CD14-positive monocyte (primary cell): ENCODE data around the gene SESN3. TPM values are rescaled to one million over a fixed set of nuclear protein-coding genes. Genes with fewer than 3 reads are reported as not detected.

Source experiments
- DNase-seq, 3 donors: peaks; one replicate each; pipeline ENCODE4 v3.0.0-alpha.2; 2011 to 2022
- H2AFZ ChIP-seq: 2 replicates; pipeline ENCODE4 v1.6.0; 2012; ENCODE audit warnings: mild to moderate bottlenecking, low read depth, low read length, inconsistent platforms; ENCODE audit not compliant: insufficient read depth, poor library complexity, severe bottlenecking
- H3K27ac ChIP-seq, 2 donors: 1 replicate in 1 of 2; 2 replicates in 1 of 2; pipeline ENCODE4 v1.5.1; 2012 to 2013; ENCODE audit warnings: low read length in 2 of 2, control low read depth in 1 of 2, inconsistent platforms in 1 of 2, low read depth in 1 of 2, mild to moderate bottlenecking in 1 of 2
- H3K27me3 ChIP-seq, 2 donors: one replicate each; pipeline versions ENCODE4 v1.6.0 to v1.6.1; 2011 to 2013; ENCODE audit warnings: low read length in 2 of 2; ENCODE audit not compliant: control insufficient read depth in 2 of 2, insufficient read depth in 2 of 2
- H3K36me3 ChIP-seq, 2 donors: replicated peaks in 1 of 2; 1 replicate in 1 of 2; 2 replicates in 1 of 2; pipeline versions ENCODE4 v1.5.1 to v1.6.1; 2012 to 2013; ENCODE audit warnings: low read length in 2 of 2, control low read depth in 1 of 2, inconsistent platforms in 1 of 2, mild to moderate bottlenecking in 1 of 2; ENCODE audit not compliant: insufficient read depth in 2 of 2, control insufficient read depth in 1 of 2
- H3K4me1 ChIP-seq, 2 donors: 1 replicate in 1 of 2; 2 replicates in 1 of 2; pipeline versions ENCODE4 v1.5.1 to v1.6.1; 2012 to 2013; ENCODE audit warnings: low read length in 2 of 2, control low read depth in 1 of 2, inconsistent platforms in 1 of 2, mild to moderate bottlenecking in 1 of 2, moderate library complexity in 1 of 2; ENCODE audit not compliant: insufficient read depth in 2 of 2, control insufficient read depth in 1 of 2
- H3K4me2 ChIP-seq: replicated peaks from 2 replicates; pipeline ENCODE3; 2012; ENCODE audit warnings: low read length, moderate library complexity, mild to moderate bottlenecking; ENCODE audit not compliant: poor library complexity, severe bottlenecking; ENCODE audit errors: extremely low read depth
- H3K4me3 ChIP-seq, 3 experiments: fragments of 200-600 bp in 1 of 3; sonication (generic) in 1 of 3; replicated peaks in 1 of 3; 1 replicate in 2 of 3; 2 replicates in 1 of 3; pipeline ENCODE4 v1.5.1; 2011 to 2013; ENCODE audit warnings: low read length in 3 of 3, mild to moderate bottlenecking in 3 of 3, control low read depth in 2 of 3, low read depth in 2 of 3, inconsistent platforms in 1 of 3, moderate library complexity in 1 of 3
- H3K79me2 ChIP-seq: 2 replicates; pipeline ENCODE4 v1.6.0; 2012; ENCODE audit warnings: mild to moderate bottlenecking, control low read depth, inconsistent platforms, low read length, moderate library complexity; ENCODE audit not compliant: insufficient read depth
- H3K9ac ChIP-seq: 2 replicates; pipeline ENCODE4 v1.6.0; 2017; ENCODE audit warnings: low read length, mild to moderate bottlenecking; ENCODE audit not compliant: insufficient read depth, poor library complexity, severe bottlenecking
- H3K9me3 ChIP-seq, 2 donors: replicated peaks in 1 of 2; 1 replicate in 1 of 2; 2 replicates in 1 of 2; pipeline versions ENCODE4 v1.5.1 to v1.6.1; 2012 to 2013; ENCODE audit warnings: low read length in 2 of 2, control low read depth in 1 of 2; ENCODE audit not compliant: control insufficient read depth in 1 of 2, insufficient read depth in 1 of 2
- H4K20me1 ChIP-seq: 2 replicates; pipeline ENCODE4 v1.6.0; 2012; ENCODE audit warnings: mild to moderate bottlenecking, low read length, control low read depth, moderate library complexity; ENCODE audit not compliant: insufficient read depth
- H3K27ac Mint-ChIP-seq, 7 donors: one replicate each; pipeline ENCODE4 v1.8.0; 2020; ENCODE audit warnings: mild to moderate bottlenecking in 7 of 7, mixed read lengths in 7 of 7, moderate library complexity in 6 of 7, inconsistent platforms in 2 of 7
- H3K27me3 Mint-ChIP-seq, 3 donors: one replicate each; pipeline ENCODE4 v1.8.0; 2021 to 2022; ENCODE audit warnings: low read depth in 3 of 3, mild to moderate bottlenecking in 3 of 3, mixed read lengths in 3 of 3, moderate library complexity in 3 of 3, inconsistent platforms in 1 of 3
- H3K36me3 Mint-ChIP-seq, 2 donors: one replicate each; pipeline ENCODE4 v1.8.0; 2020; ENCODE audit warnings: mixed read lengths in 2 of 2, inconsistent platforms in 1 of 2, mild to moderate bottlenecking in 1 of 2
- H3K4me1 Mint-ChIP-seq: one replicate; pipeline ENCODE4 v1.8.0; 2020; ENCODE audit warnings: mild to moderate bottlenecking, mixed read lengths
- H3K4me3 Mint-ChIP-seq, 2 donors: one replicate each; pipeline ENCODE4 v1.8.0; 2020; ENCODE audit warnings: mild to moderate bottlenecking in 2 of 2, mixed read lengths in 2 of 2, moderate library complexity in 1 of 2
- H3K9me3 Mint-ChIP-seq, 7 donors: one replicate each; pipeline ENCODE4 v1.8.0; 2020 to 2022; ENCODE audit warnings: mixed read lengths in 7 of 7, mild to moderate bottlenecking in 6 of 7, moderate library complexity in 6 of 7, inconsistent platforms in 2 of 7
- WGBS: methylation state at CpG from one replicate; pipeline ENCODE4 v1.1.5; 2013; ENCODE audit warnings: missing lambda C conversion rate; ENCODE audit not compliant: insufficient coverage; 5-methylcytosine and 5-hydroxymethylcytosine counted together
- intact Hi-C, 2 donors: fragments of 100-400 bp; cut with micrococcal nuclease; formaldehyde crosslinking; loops; one replicate each; pipeline versions ENCODE4 v1.15.0 to v1.15.1; 2023
- polyA plus RNA-seq, 3 donors: library from polyadenylated mRNA; depleted of rRNA in 1 of 3; unstranded in 2 of 3; stranded (reverse) in 1 of 3; fragments of 300-500 nt in 2 of 3; fragments of >200 nt in 1 of 3; fragmentation: Illumina TruSeq in 2 of 3; gene quantifications; 1 replicate in 2 of 3; 2 replicates in 1 of 3; pipeline ENCODE4 v1.2.3, GENCODE V29; 2012 to 2021
- TF ChIP-seq, protein P1 (sequence below): fragments of 200-600 bp; IDR thresholded peaks from one replicate; pipeline ENCODE4 v1.8.0; 2022; ENCODE audit warnings: antibody characterized with exemption, mild to moderate bottlenecking

SESN3 gene
- polyA plus RNA-seq, 3 donors, result 1.1 to 7.4 (median 1.4) TPM

DNA sequence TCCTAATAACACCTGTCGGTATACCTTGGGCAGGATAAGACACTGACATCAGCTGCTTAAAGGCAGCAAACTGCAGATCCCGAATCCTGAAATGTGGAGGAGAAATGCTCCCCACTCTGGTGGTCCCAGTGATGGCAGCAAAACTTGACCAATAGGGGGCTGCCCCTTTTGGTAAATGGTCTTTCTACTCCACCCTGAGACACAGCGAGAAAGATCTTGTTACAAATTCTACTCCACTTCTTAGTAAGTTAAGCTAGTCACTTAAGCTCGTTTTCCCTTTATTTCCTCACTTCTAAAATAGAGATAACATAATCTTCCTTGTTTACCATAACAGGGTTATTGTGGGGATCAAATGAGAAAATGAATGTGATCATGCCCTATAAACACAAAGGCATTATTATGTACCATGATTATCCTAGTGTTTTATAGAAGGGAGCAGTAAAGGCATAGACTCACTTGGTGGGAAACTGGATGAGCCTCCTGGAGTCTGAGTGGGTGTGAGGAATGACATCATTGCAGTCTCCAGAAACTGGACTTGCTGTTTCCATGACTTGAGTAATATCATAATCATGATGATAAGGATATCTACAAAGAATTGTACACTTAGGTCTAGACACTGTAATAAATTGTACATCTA lies 90.5 kb downstream of the SESN3 start:
- H3K27me3 ChIP-seq, result peaks cover 5 to 9% of the 10 kb centered on the region in 2 donors
- Mint-ChIP-seq H3K4me3 (no peak overlapping the region), H3K4me1 (no peaks in the 10 kb centered on the region), H3K36me3 (no peaks in the 10 kb centered on the region), H3K27me3 (peaks cover 0 to 8% (median 6%) of the 10 kb centered on the region in 3 donors), H3K27ac (peak overlapping the region in 1 of 7 donors; percentile 15), H3K9me3 (no peaks in the 10 kb centered on the region)
- H3K4me3 ChIP-seq, result no peak overlapping the region
- WGBS, result 75% methylated on average over 1 of the region's 4 CpGs
- H3K27ac ChIP-seq, result no peak overlapping the region
- H2AFZ ChIP-seq, result no peak overlapping the region
- DNase-seq, result no peak
- no peaks in the 10 kb centered on the region for H3K79me2 ChIP-seq
- no peak overlapping the region for H3K9ac ChIP-seq
- H3K36me3 ChIP-seq, result no peaks in the 10 kb centered on the region
- H4K20me1 ChIP-seq, result no peaks in the 10 kb centered on the region
- no peaks in the 10 kb centered on the region for H3K4me1 ChIP-seq
- H3K9me3 ChIP-seq, result no peaks in the 10 kb centered on the region
- TF ChIP-seq, protein P1, sequence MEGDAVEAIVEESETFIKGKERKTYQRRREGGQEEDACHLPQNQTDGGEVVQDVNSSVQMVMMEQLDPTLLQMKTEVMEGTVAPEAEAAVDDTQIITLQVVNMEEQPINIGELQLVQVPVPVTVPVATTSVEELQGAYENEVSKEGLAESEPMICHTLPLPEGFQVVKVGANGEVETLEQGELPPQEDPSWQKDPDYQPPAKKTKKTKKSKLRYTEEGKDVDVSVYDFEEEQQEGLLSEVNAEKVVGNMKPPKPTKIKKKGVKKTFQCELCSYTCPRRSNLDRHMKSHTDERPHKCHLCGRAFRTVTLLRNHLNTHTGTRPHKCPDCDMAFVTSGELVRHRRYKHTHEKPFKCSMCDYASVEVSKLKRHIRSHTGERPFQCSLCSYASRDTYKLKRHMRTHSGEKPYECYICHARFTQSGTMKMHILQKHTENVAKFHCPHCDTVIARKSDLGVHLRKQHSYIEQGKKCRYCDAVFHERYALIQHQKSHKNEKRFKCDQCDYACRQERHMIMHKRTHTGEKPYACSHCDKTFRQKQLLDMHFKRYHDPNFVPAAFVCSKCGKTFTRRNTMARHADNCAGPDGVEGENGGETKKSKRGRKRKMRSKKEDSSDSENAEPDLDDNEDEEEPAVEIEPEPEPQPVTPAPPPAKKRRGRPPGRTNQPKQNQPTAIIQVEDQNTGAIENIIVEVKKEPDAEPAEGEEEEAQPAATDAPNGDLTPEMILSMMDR, result no peak
- intact Hi-C loops, result no loop called here
- no peak overlapping the region for H3K4me2 ChIP-seq

DNA sequence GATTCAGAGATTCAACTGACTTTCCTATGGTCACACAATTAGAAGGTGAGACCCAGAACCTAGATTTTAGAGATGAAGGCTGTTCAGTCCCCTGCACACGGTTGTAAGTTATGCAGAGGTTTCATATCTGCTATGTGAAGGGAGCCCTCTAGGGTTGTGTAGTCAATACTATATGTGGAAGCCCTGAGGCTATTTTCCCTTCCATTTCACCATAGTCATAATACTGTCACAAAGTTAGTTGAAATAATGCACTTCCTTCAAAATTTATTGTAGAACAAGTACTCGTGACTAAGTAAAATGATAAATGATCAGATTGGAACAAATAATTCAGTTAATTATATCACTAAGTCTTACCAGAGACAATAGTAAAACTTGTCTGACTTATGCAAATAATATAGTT lies 92.6 kb downstream of the SESN3 start:
- no peaks in the 10 kb centered on the region for H4K20me1 ChIP-seq
- H3K79me2 ChIP-seq, result no peaks in the 10 kb centered on the region
- H3K36me3 ChIP-seq, result no peaks in the 10 kb centered on the region
- H3K4me2 ChIP-seq, result no peak overlapping the region
- Mint-ChIP-seq H3K9me3 (no peaks in the 10 kb centered on the region), H3K4me1 (no peaks in the 10 kb centered on the region), H3K4me3 (no peak overlapping the region), H3K36me3 (no peaks in the 10 kb centered on the region), H3K27me3 (peaks cover 0 to 6% (median 4%) of the 10 kb centered on the region in 3 donors), H3K27ac (no peak overlapping the region)
- no peaks in the 10 kb centered on the region for H3K9me3 ChIP-seq
- no peak overlapping the region for H2AFZ ChIP-seq
- no peaks in the 10 kb centered on the region for H3K4me1 ChIP-seq
- H3K9ac ChIP-seq, result no peak overlapping the region
- TF ChIP-seq, protein P1, result no peak
- intact Hi-C loops, result no loop called here
- DNase-seq, result no peak
- no peak overlapping the region for H3K27ac ChIP-seq
- no CpG with 5 or more reads among the region's 2 CpGs for WGBS
- H3K4me3 ChIP-seq, result no peak overlapping the region
- H3K27me3 ChIP-seq, result peaks cover 5 to 9% of the 10 kb centered on the region in 2 donors
